ENCODE measurements around the gene TMEM213.
A peak's percentile ranks its signal among the peaks of the same experiment; 100 is the strongest.
"Not testable (repeated sequence)": the region's sequence is repeated elsewhere in the genome, so short reads cannot be mapped to it uniquely, and the experiment has no call there.

TMEM213 gene

DNA sequence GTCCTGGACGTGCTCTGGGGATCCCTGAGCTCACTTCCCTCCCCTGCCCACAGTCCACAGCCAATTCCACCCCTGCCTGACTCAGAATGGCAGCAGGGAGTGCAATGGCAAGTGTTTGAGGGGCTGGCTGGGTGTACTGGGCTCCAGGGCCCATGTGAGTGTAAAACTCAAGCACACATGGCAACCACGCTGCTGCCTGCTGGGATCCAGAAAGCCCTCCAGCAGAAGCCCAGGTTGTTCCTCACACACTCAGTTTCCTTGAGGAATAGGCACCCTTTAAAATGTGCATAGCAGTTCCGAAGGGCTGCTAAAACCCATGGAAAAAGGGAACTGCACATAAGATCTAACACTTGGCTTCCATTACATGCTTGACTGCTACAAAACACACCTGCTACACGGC, 11.6 kb downstream of the TMEM213 start:
- Histone ChIP-seq H3K36me3 (ENCODE audit: insufficient read depth, low read length) (no peaks in the 10 kb centered on the region), H3K9me3 (ENCODE audit: insufficient read depth, low read length, severe bottlenecking) (no peaks in the 10 kb centered on the region), H4K20me1 (ENCODE audit: insufficient read depth, low read length) (no peaks in the 10 kb centered on the region), H2AFZ (ENCODE audit: low read depth, low read length) (no peak overlapping the region), H3K79me2 (ENCODE audit: insufficient read depth, low read length) (no peaks in the 10 kb centered on the region), H3K4me2 (ENCODE audit: insufficient read depth, low read length) (no peak overlapping the region), H3K4me1 (ENCODE audit: insufficient read depth, low read length) (peaks cover 14% of the 10 kb centered on the region), H3K27me3 (ENCODE audit: insufficient read depth, low read length, poor library complexity) (no peaks in the 10 kb centered on the region), H3K27ac (ENCODE audit: low read length) (no peak overlapping the region), H3K9ac (ENCODE audit: low read depth, low read length) (no peak overlapping the region), H3K4me3 (ENCODE audit: low read depth in 1 of 2, low read length in 2 of 2) (no peak overlapping the region)
- ATAC-seq (ENCODE audit: insufficient read depth, low read depth), result no peak
- DNase-seq, result no peak
- no peak for TF ChIP-seq EZH2 (IDR thresholded peaks at IDR 0.05; ENCODE audit: borderline replicate concordance, low read depth, low read length, severe bottlenecking)

DNA sequence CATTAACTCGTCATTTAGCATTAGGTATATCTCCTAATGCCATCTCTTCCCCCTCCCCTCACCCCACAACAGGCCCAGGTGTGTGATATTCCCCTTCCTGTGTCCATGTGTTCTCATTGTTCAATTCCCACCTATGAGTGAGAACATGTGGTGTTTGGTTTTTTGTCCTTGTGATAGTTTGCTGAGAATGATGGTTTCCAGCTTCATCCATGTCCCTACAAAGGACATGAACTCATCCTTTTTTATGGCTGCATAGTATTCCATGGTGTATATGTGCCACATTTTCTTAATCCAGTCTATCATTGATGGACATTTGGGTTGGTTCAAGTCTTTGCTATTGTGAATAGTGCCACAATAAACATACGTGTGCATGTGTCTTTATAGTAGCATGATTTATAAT, 13.5 kb downstream of the TMEM213 start:
- not testable (repeated sequence) for H3K27me3 ChIP-seq (ENCODE audit: insufficient read depth, low read length, poor library complexity); H3K27ac ChIP-seq (ENCODE audit: low read length); ATAC-seq (ENCODE audit: insufficient read depth, low read depth); H3K4me2 ChIP-seq (ENCODE audit: insufficient read depth, low read length); H3K4me3 ChIP-seq (ENCODE audit: low read depth in 1 of 2, low read length in 2 of 2); H4K20me1 ChIP-seq (ENCODE audit: insufficient read depth, low read length); H3K9ac ChIP-seq (ENCODE audit: low read depth, low read length); H3K79me2 ChIP-seq (ENCODE audit: insufficient read depth, low read length); DNase-seq; H3K36me3 ChIP-seq (ENCODE audit: insufficient read depth, low read length); H3K9me3 ChIP-seq (ENCODE audit: insufficient read depth, low read length, severe bottlenecking); H2AFZ ChIP-seq (ENCODE audit: low read depth, low read length)
- peaks cover 21% of the 10 kb centered on the region for H3K4me1 ChIP-seq (ENCODE audit: insufficient read depth, low read length)

DNA sequence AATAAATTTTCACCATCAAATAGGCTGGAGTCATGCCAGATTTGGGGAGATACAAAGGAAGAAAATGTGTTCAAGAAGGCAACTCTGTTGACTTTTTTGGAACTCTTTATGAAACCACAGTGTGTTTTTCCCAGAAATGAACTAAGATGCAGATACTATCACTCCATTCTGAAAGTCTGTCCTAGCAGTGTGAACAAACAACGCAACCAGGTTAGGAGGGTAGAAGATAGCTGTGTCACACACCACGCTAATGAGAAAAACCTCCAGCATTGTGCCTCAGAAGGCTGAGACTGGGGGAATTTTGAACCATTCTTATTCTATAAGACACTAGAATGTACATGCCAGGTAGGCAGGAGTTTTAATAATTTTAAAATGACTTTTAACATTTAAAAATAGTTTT, 16.2 kb downstream of the TMEM213 start:
- H3K36me3 ChIP-seq (ENCODE audit: insufficient read depth, low read length), result no peaks in the 10 kb centered on the region
- H3K27ac ChIP-seq (ENCODE audit: low read length), result peak overlapping the region; percentile 52; the same call in 1 of the 2 replicates
- no peaks in the 10 kb centered on the region for H3K79me2 ChIP-seq (ENCODE audit: insufficient read depth, low read length)
- no peaks in the 10 kb centered on the region for H3K27me3 ChIP-seq (ENCODE audit: insufficient read depth, low read length, poor library complexity)
- 0 out of 2 replicates have a peak overlapping the region, but pooled peaks have one; percentile 60 for H2AFZ ChIP-seq (ENCODE audit: low read depth, low read length)
- DNase-seq, result peak; percentile 35
- no peaks in the 10 kb centered on the region for H3K9me3 ChIP-seq (ENCODE audit: insufficient read depth, low read length, severe bottlenecking)
- no peak overlapping the region for H3K9ac ChIP-seq (ENCODE audit: low read depth, low read length)
- no peak overlapping the region for H3K4me3 ChIP-seq (ENCODE audit: low read depth in 1 of 2, low read length in 2 of 2)
- TF ChIP-seq, protein P1, sequence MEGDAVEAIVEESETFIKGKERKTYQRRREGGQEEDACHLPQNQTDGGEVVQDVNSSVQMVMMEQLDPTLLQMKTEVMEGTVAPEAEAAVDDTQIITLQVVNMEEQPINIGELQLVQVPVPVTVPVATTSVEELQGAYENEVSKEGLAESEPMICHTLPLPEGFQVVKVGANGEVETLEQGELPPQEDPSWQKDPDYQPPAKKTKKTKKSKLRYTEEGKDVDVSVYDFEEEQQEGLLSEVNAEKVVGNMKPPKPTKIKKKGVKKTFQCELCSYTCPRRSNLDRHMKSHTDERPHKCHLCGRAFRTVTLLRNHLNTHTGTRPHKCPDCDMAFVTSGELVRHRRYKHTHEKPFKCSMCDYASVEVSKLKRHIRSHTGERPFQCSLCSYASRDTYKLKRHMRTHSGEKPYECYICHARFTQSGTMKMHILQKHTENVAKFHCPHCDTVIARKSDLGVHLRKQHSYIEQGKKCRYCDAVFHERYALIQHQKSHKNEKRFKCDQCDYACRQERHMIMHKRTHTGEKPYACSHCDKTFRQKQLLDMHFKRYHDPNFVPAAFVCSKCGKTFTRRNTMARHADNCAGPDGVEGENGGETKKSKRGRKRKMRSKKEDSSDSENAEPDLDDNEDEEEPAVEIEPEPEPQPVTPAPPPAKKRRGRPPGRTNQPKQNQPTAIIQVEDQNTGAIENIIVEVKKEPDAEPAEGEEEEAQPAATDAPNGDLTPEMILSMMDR (IDR thresholded peaks at IDR 0.05; ENCODE audit: borderline replicate concordance, extremely low read depth, low read length, poor library complexity, severe bottlenecking), result no peak
- no peak for TF ChIP-seq EZH2 (IDR thresholded peaks at IDR 0.05; ENCODE audit: borderline replicate concordance, low read depth, low read length, severe bottlenecking)
- H3K4me1 ChIP-seq (ENCODE audit: insufficient read depth, low read length), result peaks cover 21% of the 10 kb centered on the region
- peak overlapping the region; percentile 30; the same call in 1 of the 2 replicates for H3K4me2 ChIP-seq (ENCODE audit: insufficient read depth, low read length)
- ATAC-seq (ENCODE audit: insufficient read depth, low read depth), result peak; percentile 88
- H4K20me1 ChIP-seq (ENCODE audit: insufficient read depth, low read length), result no peaks in the 10 kb centered on the region

DNA sequence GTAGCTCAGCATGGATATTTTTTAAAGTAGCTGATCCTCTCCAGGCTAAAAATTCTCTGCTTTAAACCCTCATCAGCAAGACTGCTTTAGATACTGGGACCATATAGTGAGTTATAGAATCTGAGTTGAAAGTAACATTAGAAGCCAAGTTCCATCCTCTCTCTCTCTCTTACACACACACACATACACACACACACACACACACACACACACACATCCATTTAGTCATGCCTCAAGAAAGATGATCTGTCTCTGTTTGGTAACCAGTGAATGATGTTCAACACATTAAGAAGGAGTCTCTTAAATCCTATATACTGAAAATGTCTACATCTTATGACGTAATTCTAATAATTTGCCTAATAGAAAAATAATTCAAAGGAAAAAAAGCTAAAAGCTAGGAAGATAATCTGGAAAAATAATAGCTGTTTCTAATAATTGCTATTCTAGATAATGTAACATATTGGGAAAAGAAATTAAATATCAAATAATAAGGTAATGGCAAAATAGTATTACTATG, 17.1 kb downstream of the TMEM213 start:
- Histone ChIP-seq H3K79me2 (ENCODE audit: insufficient read depth, low read length) (no peaks in the 10 kb centered on the region), H3K4me2 (ENCODE audit: insufficient read depth, low read length) (no peak overlapping the region), H3K27me3 (ENCODE audit: insufficient read depth, low read length, poor library complexity) (no peaks in the 10 kb centered on the region), H3K9ac (ENCODE audit: low read depth, low read length) (no peak overlapping the region), H3K4me3 (ENCODE audit: low read depth in 1 of 2, low read length in 2 of 2) (no peak overlapping the region), H2AFZ (ENCODE audit: low read depth, low read length) (no peak overlapping the region), H3K9me3 (ENCODE audit: insufficient read depth, low read length, severe bottlenecking) (no peaks in the 10 kb centered on the region), H3K36me3 (ENCODE audit: insufficient read depth, low read length) (no peaks in the 10 kb centered on the region), H3K27ac (ENCODE audit: low read length) (peak overlapping the region; percentile 13; the same call in 1 of the 2 replicates), H4K20me1 (ENCODE audit: insufficient read depth, low read length) (no peaks in the 10 kb centered on the region), H3K4me1 (ENCODE audit: insufficient read depth, low read length) (peaks cover 21% of the 10 kb centered on the region)
- DNase-seq, result no peak
- no peak for TF ChIP-seq EZH2 (IDR thresholded peaks at IDR 0.05; ENCODE audit: borderline replicate concordance, low read depth, low read length, severe bottlenecking)
- TF ChIP-seq, protein P1 (IDR thresholded peaks at IDR 0.05; ENCODE audit: borderline replicate concordance, extremely low read depth, low read length, poor library complexity, severe bottlenecking), result no peak
- no peak for ATAC-seq (ENCODE audit: insufficient read depth, low read depth)

All from DND-41 (cell line).